GM11168 (cell line): ENCODE results near the gene DNAH17.

Source experiments
- in situ Hi-C: fragments of 300-500 bp; cut with MboI; formaldehyde crosslinking; loops from one replicate; pipeline ENCODE4 v1.12.0; 2022; ENCODE audit warnings: low sequenced_read_pairs; ENCODE audit not compliant: unreplicated experiment

Gene DNAH17

DNA sequence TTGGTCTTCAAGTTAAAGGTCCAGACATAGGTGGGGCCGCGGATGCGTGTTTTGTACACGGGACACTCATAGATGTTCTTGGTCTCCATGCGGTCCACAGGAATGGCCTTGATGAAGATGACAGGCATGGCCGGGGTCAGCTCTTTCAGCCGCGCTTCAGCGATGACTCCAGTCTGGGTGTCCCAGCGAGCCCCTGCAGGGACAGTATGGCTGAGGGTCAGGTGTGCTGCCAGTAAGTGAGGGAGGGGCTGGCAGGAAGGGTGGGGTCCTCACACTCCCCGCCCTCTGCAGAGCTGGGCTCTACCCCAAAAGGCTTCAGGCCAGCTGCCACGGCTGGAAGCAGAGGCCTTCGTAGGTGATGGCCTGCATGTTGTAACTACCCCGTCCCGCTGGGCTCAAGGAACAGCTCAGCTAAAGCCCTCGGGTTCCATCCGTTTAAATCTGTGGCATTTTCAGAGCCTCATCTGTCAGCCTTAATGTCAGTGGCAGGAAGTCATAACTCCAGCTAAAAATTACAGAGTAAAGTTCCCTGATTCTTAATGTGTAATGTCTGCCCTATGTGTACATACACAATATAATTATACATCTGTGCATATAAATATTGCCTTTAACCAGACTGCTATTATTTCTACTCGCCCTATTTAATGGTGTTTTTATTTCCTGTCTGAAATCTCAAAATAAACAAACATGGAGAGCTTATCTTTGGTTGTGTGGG, 153.1 kb downstream of the DNAH17 start:
- in situ Hi-C loops = no loop called here

DNA sequence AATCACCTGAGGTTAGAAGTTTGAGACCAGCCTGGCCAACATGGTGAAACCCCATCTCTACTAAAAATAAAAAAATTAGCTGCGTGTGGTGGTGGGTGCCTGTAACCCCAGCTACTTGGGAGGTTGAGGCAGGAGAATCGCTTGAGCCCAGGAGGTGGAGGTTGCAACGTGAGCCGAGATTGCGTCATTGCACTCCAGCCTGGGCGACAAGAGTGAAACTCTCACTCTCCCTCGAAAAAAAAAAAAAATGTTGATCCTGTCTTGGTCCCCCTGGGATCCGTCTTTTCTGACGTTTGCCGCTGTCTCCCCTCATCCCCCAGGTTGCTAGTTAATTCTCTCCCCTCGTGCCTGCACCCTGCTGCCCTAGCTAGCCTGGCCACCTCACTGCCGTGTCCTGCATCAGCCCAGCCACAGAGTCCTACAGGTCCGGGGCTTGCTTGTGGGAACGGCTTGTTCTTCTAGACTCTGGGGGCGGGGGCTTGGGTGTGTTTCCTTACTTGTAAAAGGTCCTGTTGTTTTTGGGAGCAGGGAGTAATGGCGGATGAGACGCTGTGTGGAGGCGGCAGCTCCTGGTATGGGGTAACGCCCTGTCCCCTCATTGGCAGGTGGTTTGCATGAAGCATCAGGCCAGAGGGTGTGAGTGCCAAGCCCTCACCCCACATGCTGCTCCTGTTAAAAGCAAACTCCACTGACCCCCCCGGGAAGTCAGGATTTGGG, 154.2 kb downstream of the DNAH17 start:
- in situ Hi-C loops = no loop called here

DNA sequence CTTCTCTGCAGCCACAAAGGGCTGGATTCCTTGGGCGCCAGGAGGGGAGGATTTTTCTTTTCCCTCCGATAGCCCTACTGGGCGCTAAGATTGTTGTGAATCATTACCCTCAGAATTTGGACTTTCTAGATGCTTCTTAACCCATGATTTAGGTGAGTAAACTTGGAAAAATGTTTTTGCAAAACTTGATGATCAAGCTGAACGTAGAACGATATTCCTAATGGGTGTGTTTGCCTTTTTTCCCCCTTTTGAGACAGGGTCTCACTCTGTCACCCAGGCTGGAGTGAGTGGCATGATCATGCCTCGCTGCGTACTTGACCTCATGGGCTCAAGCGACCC, 155.0 kb downstream of the DNAH17 start:
- in situ Hi-C loops = no loop called here

DNA sequence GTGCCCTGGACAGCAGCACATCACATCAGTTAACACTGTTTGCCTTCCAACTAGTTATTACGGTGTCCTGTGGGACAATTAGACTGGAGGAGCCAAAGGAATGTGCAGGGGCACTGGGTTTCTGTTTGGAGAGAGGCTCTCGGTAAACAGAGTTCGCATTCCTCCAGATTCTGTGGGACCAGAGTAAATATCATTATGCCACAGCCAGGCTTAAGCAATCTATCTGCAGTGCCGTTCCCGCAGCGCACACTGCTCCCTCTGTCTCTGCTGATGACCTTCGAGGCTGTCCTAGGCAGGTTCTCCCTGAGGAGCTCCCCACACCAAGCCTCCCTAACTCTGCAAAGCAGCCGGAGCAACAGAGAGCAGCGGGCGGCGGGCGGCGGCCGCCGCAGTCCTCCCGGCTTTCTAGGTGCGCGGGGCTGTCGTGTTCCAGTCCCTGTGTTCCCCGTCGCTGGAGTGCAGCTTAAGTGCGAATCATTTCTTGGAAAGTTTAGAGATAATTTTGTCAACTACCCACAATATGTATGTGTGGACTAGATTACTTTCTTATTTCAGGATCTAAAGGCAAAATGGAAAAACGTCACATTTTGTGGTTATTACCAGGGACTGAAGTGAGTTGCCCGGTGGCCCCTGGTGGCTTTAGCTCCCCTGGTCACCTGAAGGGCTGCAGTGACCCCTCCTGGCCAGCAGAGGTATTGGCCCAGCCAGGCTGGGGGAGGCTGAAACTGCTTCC, 155.5 kb downstream of the DNAH17 start:
- in situ Hi-C loops = no loop called here

DNA sequence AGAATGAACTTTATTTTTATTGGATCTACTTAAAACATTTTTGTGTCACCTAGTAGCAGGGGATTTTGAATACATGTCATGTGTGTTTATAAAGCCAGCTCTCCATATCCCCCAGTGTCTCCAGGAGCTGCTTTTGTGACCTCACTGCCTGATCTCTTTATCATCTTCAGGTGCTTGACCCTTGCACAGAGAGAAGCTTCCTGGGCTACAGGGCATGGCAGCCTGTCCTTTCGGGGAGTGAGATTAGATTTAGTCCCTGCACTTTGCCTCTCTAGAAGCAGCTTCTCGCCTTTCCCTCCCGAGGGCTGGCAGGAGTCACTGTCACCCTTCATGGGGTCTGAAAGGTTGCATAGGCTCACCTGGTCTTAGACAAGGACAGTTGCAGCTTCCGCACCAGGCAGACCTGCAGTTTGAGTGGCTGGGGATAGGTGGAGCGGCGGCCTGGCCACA, 156.1 kb downstream of the DNAH17 start:
- in situ Hi-C loops = no loop called here

DNA sequence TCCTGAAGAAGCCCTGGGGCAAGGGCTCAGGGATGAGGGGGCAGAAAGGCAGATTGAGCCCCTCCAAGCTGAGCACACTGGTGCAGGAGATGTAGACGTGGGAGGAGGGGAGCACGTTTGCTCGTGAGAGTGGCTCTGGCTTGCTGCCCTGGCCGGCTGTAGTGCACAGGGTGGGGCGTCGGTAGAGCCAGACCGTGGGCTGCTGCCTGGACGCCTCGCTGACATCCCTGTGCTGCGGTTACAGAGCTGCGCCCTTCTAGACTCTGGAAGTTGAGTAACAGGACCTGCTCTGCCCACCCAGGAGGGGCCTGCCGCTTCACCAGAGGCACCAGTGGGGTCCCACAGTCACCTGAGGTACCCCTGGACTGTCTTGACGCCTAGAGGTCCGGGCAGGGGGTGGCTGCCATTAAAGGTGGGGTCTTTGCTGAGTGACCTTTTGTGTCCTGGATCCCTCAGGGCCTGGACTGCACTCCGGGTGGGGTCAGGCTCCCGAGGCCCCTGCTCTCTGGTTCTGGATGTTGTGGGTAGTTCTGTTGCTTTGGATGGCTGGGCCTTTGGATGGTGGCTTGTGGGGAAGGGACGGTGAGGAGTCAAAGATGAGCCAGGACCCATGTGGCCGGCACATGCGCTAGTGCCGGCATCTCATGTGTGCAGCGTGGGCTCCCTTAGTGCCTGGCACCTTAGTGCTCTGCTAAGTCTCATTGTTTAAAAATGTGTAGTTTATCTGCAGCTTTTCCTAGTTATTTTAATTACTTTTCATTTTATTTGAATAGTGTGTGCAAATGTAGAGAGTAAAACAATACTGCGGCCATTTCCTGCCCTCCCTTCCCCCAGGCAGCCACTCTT, 157.0 kb downstream of the DNAH17 start:
- in situ Hi-C loops = no loop called here

DNA sequence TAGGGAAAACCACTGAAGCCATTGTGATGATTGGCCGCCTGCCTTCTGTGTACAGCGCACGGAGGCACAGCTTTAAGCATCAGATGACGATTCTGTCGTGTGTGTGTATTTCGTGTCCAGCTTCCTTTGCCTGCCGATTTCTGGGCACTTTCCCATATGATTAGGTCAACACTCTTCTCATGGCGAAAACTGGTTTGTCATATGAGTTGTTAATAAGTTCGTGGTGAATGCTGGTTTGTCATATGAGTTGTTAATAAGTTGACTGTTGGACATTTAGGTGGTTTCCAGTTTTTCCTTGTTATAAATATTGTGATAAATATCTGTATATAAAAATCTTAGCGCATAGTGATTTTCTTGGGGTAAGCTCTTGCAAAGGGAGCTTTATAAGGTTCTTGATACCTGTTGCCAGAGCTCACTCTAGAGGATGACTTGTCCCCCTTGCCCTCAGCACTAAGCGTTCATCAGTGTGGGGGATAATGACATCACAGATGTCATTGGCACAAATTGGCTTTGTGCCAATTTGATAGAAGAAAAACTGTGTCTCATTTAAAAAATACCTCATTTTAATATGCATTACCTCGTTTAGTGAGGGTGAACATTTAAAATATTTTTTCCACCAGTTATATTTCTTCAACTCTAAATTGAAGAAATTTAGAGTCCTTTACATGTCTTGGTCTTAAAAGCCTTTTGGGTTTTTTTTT, 158.7 kb downstream of the DNAH17 start:
- in situ Hi-C loops = no loop called here

DNA sequence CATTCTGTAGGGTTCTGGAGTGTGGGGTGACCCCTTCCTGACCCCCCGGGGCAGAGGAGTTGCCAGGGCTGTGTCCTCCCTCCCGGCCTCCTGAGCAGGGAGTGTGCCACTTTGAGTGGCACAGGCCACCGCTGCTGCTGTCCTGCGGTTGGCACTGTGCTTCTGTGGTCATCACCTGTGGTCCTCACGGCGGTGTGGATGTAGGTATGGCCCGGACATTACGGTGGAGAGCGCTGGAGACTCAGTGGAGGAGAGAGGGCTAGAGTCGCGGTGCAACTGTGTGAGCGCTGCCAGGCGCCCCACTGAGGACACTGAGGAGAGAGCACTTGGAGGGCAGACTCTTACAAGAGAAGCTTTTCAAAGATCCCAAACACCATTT, 159.7 kb downstream of the DNAH17 start:
- in situ Hi-C loops = no loop called here

DNA sequence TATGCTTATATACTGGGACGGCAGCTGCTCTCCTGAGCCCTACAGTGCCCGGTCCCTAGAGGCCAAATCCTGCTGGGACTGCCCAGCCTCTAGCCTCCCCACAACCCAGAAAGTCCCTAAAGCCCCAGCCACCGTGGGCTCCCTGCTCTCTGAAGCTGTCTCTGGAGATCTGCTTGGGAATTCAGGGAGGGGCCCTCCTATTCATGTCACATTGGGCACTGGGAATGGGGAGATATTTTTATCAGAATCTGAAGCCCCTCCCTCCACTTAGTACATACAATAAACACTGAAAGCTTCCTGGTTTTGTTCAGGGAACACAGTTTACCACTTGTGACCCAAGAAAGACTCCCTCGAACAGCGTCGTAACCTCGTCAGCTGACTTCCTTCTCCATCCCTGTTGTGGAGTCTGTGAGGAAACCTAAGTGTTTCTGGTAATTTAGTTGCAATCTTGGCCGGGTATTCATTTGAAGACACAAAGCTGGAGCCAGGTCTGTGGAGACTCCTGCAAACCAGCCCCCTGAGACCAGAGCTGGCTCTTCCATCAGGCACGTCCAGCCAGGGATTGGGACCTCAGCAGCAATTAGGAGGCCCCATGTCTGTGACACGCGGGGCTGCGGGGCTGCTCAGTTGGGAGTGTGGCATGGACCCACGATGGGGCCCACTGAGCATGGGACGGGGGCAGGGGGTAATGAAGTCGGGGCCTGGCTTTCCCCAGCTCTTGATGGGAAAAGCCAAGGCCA, 160.2 kb downstream of the DNAH17 start:
- in situ Hi-C loops = no loop called here

DNA sequence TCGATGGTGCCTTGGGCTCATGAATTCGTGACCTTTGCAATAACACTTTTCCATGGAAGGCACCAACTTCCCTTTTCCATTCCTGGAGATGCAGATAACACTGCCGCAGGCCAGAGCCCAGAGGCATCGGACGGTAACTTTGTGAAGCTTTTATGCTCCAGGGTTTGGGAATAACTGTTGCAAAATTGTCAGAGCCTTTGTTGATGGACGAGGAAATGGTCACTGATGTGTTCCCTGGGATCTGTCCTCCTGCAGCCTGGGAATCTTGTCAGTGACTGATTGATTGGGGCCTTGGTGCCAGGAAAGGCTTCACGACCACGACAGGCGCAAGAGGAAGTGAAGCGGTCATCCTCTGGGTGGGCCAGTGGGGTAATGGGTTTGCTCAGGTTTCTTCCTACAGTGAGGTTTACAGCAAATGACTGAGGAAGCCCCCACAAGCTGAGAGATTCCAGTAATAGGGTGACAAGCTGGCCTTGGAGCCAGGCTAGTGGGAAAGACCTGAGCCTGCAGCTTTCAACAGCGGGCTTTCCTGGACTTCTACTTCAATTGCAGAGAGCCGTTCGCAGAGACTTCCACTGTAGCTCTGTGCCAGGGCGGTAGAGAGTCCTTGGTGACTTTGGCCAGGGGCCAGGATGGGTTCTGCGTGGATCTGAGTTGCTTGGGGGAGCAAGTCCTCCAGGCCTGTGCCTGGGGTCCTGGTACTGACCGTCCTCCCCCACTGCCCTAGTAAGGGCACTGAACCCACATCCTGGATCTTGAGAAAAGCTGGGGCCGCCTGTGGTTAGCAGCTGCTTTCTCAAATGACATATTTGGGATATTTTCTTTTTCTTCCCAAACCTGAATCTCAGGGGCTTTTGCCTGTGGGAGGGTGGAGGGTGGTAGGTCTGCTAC, 161.1 kb downstream of the DNAH17 start:
- in situ Hi-C loops = no loop called here

DNA sequence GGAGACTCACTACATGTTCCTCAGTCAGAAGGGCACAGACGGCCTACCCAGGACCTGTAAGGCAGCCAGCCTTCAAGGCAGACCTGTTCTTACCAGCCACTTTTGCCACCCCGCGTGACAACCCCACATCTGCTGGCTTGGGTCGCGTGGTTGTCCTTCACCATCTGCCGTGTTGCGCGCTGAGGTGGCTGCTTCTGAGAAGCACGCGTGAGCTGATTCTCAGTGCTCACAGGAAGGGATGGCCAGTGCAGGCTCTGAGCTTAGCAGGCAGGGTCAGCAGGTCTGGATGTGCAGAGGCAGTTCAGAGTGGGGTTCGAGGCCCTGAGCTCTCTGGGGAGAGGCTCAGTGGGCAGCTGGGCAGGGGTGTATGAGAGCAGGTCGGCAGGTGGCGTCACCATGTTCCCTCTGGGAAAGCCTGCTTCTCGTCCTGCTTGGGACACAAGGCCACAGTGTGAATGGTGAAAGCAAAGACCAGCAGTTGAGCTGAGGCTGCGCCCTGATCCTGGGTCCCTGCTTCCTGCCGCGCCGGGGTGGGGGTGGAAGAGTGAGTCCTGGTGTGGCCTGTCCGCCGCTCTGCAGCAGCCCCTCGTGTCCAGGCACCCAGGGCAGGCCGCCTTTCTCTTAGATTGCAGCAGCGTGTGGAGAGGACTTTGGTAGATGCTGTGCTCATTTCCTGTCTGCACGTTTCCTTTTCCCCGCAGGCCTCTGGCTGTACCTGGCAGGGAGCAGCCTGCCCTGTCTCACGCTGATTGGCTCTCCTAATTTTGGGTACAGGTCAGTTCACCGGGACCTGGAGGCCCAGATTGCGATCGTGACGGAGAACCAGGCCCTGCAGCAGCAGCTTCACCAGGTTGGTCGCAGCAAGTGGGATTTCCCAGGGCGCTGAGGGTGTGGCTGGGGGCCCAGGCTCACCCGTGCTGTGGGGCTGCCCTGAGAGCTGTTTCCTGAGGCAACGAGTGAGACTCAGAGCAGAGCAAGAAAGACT, 162.7 kb downstream of the DNAH17 start:
- in situ Hi-C loops = no loop called here

DNA sequence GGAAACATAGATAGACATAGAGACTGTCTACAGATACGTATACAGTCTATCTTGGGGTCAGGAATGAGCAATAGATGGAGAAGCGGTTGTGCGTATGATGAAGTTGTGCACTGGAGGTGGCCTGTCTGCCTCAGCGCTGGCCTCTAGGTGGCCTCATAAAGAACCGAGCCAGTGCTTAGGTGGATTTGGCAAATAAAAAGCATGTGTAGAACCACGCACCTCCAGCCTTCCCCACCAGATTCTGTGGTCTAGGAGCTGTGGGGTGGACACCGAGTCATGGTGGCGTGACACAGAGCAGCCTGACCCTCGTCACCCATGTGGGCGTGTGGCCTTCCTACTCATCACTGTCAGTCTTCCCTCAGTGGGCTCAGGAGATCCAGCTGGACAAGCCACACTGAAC, 164.8 kb downstream of the DNAH17 start:
- in situ Hi-C loops = no loop called here

DNA sequence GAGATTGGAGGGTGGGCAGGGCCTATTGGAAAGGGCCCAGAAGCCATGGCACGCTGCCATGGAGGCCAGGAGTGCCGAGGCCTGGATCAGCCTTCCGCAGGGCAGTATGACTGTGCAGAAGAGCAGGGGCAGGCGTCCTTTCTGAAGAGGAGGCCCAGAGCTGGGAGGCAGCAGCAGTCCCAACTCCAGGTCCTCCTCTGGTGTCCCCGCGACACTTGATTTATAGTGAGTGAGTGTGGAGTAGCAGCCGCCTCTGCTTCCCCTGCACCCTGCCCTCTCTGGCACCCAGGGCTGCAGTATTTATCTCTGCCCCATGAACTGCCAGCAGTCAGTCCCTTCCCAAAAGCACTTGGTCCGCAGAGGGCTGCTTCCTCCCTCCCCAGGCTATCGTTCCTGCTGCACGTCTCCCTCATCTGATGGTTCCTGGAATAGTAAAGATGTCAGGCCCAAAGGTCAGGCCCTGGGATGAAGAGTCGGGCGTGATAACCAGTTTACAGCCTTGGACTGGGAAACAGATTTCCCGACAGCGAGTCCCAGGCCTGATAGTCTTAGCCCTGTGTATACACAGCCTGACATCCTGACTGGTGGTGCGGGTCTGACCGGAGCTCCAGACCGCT, 165.8 kb downstream of the DNAH17 start:
- in situ Hi-C loops = no loop called here

DNA sequence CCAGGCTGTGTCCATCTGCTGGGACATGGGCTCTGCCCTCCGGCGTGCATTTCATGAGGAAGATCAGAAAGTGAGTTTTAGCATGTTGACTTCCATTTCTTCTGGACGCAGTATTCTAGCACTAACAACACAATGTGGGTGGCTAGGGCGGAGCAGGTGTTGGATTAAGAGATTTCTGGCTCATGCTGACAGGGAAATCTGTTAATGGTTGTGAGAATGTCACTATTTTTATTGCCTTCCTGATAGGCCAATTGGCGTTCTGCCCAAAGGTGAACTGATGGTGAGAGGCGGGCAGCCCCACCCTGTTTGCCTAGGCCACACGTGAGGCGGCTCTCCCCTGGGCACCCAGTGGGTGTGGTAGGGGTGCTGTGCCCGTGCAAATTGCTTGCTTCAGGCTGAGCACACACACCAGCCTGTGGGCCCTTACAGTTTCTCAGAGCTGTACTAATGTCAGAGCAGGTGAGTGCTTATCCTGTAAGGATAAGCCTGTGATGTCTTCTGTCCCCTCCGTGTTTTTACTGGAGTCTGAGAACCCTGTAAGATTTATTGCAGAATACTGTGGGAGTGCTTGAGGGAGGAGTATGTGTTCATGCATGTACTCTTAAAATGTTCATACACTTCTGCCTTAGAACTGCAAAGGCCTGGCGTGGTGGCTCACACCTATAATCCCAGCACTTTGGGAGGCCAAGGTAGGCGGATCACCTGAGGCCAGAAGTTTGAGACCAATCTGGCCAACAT, 167.8 kb downstream of the DNAH17 start:
- in situ Hi-C loops = no loop called here

DNA sequence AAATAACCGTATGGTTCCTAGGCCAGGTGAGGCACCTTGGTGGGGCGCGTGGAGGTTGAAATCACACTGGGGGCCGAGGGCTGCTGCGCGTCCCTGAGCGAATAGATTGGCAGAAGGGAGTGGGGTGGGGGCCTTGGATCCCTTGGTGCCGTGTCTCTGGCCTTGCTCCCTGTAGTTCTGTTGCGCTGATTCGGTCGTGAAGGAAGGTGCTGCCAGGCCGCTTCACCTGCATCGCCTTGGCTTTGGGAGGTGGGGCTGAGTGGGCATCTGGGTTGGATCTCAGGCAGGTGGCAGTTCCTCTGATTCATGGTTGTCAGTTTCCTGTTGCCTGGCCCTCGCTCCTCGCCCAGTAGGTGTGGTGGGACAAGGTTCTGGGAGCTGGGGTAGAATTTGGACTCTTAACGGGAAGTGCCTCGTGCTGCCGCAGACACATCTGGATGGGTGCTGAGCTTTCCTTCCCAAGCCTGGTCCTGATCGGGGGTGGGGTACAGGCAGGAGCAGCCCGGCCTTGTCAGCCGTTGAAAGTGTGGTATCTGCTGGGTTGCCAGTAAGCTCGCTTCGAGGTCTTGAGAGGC, 168.6 kb downstream of the DNAH17 start:
- in situ Hi-C loops = no loop called here
